ENCODE results near the gene POT1. TPM values are rescaled to one million over a fixed set of nuclear protein-coding genes. Genes with fewer than 3 reads are reported as not detected.

POT1 gene
- total RNA-seq, 1 experiment from 2014 or later: 25.8 TPM

DNA sequence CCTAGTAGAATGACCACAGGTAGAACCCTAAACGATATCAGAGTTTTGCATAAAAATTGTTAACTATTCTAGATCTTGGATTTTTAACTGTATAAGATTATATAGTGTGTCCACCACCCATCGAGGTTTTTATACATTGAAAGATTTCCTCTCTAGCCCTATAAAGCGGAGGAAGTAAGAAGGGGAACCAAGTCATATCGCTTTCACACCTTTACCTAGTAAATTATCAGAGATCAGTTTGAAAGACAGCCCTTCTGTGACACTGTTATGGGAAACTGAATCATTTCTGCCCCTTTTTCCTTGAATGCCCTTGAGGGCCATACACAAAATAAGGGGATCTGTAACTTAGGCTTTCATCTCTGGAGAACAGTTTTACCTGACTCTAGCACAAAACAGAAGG is 155.7 kb downstream of the POT1 start:
- DNase-seq (ENCODE audit: low read depth): no peak

- DNase-seq (ENCODE audit: low read depth): no peak
These were observed 156.3 kb downstream of the POT1 start for GRCh38 chr7:124773339-124773738.

Other genes starting within 250 kb of the POT1 start
- gene GPR37, start 164.0 kb downstream of the POT1 start, total RNA-seq (2014; rRNA removed; shearing (Covaris generic)): 0.79 and 0.80 TPM in 2 replicates